Activated T-helper 1 cell treated with anti-CD3 and anti-CD28 coated beads, Interleukin-2, amount 50 U/mL, for 16 hours (primary cell): ENCODE measurements around the gene RCC2.
A peak's percentile ranks its signal among the peaks of the same experiment; 100 is the strongest.
"Not testable (repeated sequence)": the region's sequence is repeated elsewhere in the genome, so short reads cannot be mapped to it uniquely, and the experiment has no call there.

ENCODE experiments used
- DNase-seq, 2 donors: peaks; one replicate each; pipeline ENCODE4 v3.0.0-alpha.2; 2020; ENCODE audit warnings: low read depth in 1 of 2, low spot score in 1 of 2

The RCC2 gene

DNA sequence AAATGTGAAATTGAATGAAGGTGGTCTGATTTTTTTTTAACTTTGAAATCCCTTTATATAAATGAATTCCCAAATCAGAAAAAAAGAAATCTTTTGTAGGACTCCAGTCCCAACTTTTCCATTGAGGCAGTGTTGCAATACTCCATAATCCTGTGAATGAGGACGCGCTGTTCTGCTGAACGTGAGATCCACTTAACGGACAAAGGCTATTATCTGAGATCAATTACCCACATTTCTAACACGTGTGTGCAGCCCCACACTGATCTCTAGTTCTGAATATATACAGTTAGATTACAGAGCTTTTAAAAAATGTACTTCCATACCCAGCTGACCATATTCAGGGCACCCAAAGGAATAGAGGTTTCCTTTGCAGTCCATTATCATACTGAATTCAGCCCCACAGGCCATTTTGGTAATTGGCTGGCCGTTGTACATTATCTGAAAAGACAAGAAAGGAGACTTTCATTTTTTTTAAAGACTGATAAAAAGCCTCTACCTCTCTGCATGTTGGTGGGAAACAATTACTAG, 19.0 kb downstream of the RCC2 start:
- no peak for DNase-seq

DNA sequence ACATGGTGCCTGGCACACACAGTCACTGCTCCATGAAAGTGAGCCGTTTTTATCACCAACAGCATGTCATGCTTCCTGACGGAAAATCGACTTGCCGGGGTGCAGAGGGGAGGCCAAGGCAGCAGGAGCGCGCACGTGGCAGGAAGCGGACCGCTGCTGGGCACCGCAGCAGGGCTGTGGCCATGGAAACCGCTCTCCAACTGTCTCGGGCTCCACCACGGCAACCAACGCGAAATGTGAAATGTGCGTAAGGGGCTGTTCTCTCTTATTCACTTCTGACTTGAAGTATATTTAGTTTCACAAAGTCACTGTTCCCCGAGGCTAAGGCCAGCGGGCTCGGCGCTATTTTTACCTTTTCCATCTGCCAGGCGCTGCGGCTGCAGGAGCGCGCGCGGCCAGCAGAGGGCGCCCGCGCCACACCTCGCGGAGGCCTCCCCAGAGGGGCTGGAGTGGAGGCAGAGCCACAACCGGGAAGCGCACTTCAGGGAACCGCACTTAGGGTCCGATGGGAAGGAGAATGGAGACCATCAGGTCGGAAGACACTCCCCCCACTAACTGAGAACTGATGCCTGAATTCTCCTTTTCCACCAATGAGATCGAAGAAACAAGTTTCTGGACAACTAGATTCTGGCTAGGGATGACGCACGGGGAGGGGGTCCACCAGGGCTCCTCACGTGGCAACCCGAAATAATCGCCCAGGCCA, 19.7 kb downstream of the RCC2 start:
- DNase-seq, result peak; percentile 44 to 50

DNA sequence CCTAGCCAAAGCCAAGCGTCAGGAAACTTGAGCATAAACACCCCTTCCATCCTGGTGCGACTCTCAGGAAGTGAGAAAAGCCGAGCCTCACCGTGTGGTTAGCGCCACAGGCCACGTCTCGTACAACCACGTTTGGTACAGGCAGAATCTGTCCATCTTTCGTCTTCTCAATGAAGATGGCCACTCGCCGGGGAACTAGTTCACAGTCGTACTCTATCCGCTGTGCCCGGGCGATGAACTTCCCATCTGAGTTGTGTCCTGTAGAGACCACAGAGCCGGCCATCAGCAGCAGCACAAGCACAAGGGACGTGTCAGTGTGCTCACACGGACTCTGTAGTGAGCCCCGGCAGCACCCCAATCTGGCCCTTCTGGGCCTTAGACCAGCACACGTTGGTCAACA, 23.1 kb downstream of the RCC2 start:
- no peak for DNase-seq

DNA sequence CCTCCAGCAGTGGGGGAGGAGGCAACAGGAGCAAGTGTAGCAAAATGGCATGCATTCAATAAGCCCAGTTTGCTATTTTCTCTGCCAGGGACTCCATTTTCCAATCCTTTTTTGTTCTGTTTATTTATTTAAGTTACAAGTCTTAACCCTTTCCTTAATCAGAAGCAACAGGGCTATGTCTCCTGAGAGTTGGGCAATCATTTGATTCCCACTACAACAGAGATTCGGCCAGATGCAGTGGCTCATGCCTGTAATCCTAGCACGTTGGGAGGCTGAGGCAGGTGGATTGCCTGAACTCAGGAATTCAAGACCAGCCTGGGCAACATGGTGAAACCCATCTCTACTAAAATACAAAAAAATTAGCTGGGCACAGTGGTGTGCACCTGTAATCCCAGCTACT, 25.5 kb downstream of the RCC2 start:
- DNase-seq, result no peak

DNA sequence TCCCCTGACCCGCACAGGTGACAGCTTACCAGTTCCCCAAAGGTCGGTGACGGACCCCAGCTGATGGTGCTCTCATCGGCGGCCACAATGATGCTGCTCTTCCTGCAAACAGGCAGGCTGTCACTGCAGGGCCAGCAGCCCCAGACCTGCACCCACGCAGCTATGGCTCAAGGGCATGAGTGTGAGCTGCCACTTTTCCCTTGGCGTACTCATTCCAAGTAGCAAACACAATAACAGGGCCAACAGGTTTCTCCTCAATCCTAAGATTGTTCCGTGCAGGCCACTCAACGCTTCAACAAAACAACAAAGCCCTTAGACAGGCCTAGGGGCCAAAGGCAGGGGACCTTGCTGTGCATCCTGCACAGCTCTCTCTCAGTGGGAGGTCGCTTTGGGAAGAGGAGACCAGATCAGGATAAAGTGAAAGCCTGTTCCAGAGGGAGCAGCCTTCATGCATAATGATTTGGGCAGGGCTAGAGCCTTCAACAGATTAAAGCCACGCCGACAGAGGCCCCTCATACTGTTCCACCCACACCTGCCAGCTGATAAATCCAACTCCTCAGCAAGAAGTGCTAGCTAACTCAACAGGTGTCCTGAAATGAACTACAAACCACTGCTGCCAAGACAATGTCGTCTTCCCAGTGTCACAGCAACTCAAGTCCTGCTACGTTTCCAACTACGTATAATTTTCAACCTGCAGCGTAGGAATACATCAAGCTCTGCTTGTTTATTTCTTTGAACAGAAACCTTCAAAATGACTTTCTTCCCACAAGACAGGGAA, 27.2 kb downstream of the RCC2 start:
- no peak for DNase-seq

DNA sequence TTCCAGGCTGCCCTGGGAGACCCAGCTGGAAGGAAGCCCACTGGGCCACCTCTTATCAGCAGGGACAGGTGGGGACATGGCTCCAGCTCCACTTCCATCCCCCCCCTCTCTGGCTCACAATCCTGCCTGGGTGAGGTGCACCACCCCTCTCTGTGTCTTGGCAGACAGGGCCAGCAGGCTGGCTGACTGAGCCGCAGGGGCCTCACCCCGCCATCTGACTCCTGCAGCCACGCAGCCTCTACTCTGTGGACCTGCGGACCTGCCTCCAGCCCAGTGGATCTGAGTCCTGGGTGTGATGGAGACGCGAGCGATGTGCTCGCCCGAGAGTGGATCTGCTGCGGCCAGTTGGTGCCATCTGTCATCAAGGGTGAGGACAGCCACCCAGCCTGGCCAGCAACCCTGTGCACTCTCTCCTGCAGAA, 30.1 kb downstream of the RCC2 start:
- DNase-seq, result no peak

DNA sequence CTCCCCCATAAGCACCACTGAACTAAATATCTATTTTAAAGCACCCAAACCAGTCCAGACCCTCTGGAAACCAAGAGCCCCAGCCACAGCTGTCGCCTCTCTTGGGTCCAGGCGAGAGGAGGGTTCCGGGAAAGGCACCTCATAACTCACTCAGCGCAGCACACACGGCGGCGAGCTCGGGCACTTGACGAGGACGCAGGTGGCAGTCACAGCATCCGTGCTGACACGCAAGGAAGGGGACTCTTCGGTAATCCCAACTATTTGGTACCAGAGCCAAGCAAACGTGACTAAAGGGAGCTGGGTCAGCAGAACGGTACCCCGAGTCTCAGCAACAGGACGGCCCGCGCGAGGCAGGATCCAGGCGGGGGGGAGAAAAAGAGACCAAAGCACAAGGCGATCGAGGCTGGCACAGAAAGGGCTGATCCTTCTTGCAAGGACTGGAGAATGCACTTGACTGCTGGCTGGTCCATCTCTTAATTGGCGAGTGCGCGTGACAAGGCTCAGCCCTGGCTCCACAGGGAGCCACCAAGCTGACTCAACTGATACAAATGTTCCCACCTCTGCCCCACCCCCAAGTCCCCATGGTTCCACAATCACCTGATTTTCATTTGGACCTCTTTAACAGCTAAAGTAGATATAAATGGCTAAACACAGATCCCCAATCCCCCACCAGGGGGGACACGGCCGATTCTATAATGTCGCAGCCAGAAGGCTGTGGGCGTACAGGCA, 31.5 kb downstream of the RCC2 start:
- DNase-seq, result not testable (repeated sequence)

DNA sequence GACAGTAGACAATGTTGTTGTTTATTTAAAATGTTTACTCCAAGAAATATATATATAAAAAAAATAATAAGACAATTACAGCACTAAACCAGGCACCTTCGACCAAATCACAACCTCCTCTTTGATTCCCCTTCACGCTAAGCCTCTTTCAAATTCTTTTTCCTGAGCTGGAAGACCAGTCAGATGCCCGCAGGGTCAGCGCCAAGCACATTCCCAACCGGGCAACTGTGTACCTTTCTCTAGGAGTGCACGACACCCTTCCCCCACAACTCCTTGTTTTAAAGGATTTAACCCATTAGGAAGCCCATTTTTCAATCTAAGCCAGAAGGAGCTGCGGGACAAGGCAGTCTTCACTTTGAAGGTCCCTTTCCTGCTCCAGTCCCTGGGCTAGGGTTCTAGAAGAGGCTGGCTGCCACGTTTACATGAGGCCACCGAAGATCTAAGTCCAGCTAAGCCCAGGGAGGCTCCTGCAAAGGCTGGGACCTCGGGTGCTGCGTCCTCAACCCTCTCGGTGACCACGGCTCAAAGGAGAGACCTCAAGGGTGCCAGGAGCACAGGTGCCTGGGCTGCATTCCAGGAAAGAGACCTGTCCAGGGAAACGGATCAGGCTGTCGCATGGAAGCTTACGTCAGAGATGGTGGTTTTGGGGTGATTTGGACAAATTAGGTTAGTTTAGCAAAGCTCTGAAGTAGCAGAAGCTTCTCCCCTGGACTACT, 32.6 kb downstream of the RCC2 start:
- DNase-seq, result not testable (repeated sequence)

DNA sequence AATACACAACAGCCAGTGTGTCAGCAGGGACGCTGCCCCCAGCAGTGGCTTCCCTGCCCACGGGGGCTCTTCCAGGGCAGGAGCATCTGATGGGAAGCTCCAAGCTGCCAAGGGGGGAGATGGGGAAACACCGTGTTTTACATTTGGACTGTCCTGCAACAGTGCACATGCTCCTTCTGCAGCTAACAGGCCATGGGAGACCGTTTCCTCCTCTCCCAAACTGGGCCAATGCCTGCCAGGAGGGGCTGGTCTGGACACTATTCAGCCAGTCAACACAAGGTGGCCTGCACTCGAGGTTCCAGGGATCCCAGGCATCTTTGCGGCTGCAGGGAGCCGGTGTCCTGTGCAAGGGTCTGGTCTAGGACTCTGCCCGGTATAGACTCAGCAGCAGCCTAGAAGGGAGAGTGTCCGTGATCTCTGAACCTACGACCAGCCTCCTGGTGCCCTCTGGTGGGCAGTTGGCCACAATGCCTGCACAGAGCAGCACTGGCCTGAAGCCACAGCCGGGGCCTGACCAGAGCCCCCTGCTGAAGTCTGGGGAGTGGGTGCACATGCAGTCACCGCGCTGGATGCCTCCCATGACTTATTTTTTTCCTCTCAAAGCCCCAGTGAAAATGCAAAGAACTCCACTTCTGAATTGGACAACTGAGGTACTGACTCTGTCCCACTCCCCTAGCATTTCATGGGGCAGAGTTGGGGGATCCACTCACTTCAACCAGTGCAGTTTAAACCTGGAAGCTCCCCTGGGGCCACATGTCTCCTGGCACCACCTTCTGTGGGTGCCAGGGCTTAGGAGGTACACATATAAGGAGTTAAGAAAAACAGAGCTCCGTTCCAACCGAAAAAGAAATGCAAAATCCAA, 33.3 kb downstream of the RCC2 start:
- DNase-seq, result no peak

DNA sequence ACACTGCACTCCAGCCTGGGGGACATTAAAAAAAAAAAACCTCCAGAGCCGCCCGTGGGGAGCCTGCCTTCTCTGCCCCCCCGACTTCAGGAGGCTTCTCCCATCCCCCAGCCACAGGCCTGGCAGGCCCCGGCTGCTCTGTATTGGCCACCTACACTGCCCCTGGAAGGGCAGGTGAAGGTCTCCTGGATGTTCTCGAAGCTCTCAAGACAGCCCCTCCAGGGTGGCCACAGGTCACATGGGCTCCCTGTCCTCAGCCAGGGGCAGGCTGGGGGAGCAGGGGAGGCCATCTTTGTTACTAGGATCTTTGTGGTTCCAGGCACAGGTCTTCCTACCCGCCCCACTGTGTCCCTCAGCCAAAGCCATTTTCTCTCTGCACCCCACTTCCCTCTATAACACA, 34.7 kb downstream of the RCC2 start:
- DNase-seq, result no peak

DNA sequence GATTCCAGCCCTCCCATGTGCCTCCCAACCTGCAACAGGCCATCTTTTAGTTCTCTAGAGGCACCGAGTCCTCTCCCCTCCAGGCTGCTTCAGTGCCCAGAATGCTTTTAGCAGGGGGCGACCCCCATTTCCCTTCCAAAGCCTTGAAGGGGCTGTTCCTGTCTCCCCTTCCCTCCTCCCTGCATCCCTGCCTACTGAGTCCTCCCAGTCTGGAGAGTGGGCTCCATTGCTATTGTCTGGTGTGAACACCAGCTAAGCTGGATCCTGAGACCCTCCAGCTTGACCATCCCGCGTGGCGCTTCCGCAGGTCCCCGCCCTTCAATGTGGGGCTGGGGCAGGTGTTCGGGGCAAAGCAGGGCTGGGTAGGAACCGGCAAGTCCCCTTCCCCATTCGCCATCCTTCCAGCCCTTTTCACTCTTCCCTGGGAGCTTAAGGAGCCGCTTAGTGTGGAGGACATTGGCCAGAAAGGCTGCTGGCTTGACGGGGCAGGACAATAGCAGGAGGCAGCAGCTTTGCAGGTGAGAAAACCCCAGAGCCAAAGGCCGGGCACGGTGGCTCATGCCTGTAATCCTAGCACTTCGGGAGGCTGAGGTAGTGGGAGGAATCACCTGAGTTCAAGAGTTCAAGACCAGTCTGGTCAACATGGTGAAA, 35.3 kb downstream of the RCC2 start:
- DNase-seq, result no peak

DNA sequence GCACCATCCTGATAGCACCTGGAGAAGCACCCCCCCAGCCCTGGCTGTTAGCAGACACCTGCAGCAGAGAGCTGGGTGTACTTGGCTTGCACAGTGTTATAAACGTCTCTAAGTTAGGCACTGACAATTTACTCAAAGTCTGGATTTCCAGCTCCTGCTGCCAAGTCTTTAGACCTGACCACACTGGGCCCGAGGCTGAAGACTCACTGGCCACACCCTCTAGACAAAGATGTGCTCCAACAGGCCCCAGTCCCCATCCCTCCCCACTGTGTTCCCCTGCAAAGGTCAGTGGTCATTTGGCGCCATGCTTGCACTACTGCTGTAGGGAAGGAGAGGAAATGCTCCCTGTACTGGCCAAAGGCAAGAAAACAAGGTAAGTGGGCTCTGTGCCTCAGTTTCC, 36.4 kb downstream of the RCC2 start:
- no peak for DNase-seq

DNA sequence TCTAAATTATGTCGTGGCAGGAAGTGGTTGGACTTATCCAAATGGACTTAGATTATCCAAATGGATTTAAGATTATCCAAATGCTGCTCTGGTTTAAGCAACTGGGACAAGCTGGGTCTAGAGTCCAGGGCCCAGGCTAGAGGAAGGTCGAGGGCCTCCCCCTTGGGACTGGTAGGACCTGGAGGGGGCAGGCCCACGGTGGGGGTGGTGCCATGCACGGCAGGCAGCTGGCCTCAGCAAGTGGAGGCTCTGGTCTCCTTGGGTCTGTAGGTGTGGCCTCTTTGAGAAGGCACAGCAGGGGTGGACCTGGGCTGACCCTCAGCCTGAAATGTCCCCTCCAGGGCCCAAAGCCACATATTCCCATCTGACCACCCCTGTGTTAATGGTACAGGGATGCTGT, 37.6 kb downstream of the RCC2 start:
- DNase-seq, result no peak

DNA sequence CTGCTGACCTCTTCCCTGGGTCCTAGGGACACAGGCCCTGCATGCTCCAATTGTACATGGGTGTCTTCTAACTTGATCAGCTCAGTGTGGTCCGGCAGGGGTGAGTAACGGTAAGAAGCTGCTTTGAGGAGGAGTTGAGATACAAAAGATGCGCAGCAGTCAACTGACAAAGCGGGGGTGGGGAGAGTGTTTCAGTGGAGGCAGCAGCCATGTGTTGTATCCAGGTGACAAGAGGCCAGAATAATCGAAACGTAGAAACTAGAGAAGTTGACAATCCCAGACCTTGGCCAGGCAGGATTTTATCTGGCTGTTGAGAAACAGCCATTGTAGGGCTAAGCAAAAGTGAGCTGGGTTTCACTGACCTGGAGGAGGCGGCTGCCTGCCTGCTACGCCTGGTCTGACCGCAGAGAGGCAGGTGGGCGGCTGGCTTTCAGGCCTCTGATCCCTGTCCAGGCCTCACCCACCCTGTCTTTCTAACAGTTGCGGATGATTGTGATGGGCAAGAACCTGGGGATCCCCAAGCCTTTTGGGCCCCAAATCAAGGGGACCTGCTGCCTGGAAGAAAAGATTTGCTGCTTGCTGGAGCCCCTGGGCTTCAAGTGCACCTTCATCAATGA, 38.6 kb downstream of the RCC2 start:
- DNase-seq, result no peak

DNA sequence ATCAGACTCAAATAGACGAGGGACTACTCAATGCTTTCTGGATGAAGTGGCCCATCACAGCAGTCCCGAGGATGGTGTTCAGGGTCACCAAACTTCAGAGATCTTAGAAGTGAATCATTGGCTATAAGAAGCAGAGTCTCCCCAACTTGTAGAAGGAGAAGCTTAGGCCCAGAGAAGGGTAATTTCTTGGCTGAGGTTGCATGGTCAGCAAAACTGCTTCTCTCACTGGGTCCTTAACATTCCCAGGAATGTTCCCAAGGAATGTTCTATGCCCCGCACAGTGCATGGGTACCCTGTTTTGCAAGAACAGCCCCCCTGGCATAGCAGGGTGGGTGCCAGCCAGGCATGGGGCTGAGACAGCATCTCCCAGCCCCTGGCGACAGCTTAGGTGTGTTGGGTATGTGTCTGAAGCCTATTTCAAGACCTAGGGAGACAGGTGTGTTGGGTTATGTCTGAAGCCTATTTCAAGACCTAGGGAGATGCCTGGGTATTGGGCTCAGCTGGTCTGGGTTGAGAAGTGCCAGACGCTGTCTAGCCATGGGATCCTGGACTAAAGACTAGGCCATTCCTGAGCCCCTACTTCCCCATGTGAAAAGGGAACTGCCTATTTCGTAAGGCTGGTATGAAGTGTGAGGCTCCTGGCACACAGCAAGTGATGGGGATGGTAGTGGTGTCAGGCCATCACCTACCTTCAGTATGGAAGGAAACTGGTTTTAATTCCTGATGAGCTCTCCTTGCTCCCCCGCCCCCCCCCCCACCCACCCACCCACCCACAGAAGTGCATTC, 41.4 kb downstream of the RCC2 start:
- DNase-seq, result no peak

DNA sequence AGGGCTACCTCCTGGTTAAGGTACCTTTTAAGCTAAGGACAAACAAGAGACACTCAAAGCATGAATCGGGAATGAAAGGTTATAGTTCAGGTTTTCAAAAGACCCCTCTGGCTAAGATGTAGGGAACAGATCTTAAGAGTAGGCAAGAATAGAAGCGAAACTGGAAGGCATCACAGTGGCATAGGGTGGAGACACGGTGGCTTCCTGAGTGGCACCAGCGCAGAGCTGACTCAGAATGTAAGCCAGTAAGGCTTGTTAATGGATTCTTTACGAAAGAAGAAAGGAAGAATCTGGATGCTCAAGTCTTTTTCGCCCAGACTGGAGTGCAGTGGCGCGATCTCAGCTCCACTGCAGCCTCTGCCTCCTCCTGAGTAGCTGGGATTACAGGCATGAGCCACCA, 46.2 kb downstream of the RCC2 start:
- no peak for DNase-seq

DNA sequence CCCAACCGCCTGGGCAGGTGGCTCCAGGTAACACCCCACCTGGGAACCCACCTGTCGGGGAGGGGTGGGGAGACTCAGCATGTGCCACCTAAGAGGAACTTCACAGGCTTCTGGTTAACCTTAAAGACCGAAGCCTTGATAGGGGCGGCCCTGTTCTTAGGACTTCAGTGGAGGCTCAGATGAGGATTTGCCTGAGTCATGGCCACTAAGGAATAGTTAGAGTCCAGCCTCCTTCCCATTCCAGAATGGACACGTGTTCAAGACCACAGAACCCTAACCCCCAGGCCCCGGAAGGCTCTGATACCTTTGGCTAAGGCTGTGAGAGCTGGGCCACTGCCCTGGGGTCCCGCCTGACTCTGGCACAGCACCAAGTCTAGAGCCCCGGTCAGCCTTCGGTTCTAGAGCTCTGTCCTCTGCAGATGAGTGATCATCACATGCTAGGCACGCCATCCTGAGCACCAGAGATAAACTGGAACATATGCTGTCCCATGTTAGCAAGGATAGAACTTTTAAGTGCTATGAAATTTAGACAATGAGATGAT, 47.2 kb downstream of the RCC2 start:
- no peak for DNase-seq

DNA sequence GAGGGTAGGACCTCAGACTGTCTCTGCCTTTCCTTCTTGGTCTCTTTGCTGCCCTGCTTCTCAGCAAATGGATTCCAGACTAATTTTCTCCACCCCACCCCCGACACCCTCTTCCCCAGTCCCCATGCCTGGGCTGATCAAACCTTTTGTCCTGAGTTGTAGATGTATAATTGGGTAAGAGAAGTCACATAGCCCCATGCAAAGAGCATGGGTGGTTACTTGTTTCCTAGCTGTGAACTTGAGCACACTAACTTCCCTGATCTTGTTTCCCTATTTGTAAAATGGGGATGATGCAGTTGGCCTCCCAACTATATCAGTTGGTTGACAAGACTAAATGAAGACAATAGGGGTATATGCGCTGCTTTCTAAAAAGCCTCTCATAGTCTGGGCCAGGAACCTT, 58.3 kb downstream of the RCC2 start:
- DNase-seq, result no peak
